PC-3 (cell line): Measurements from ENCODE around the gene SESTD1.

Experiments
- EZH2 ChIP-seq: fragments of 300-600 bp; sonication (generic); IDR thresholded peaks from one replicate; pipeline ENCODE4 v1.6.1; 2017; ENCODE audit warnings: antibody characterized with exemption, mild to moderate bottlenecking, low read length; ENCODE audit not compliant: unreplicated experiment
- EZH2phosphoT487 ChIP-seq: fragments of 300-600 bp; sonication (generic); IDR thresholded peaks from 2 replicates; pipeline ENCODE4 v1.6.1; 2018; ENCODE audit warnings: mild to moderate bottlenecking, antibody characterized with exemption, low read length, borderline replicate concordance
- TF ChIP-seq, protein P1 (sequence below): fragments of 300-600 bp; sonication (generic); conservative IDR thresholded peaks from 2 replicates; pipeline ENCODE4 v1.5.1; 2017; ENCODE audit warnings: antibody characterized with exemption, low read depth, mild to moderate bottlenecking, low read length

DNA sequence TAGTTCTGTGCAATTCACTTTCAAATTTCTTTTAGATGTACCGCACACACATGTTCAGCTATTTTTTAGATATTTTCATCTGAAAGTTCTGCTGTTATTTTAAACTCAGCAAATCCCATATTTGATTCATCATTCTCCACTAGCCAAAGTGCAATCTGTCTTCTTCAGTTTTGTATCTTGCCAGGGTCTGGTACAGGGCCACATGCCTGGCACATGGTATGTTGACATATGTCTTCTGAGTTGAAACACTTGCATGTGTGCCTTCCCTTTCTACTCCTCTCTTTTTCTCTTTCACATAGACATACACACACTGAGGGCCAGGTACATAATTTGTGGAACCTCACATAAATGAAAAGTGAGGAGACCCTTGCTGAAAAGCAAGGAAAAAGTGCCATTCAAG, 25.7 kb upstream of the SESTD1 start:
- TF ChIP-seq, protein P1, sequence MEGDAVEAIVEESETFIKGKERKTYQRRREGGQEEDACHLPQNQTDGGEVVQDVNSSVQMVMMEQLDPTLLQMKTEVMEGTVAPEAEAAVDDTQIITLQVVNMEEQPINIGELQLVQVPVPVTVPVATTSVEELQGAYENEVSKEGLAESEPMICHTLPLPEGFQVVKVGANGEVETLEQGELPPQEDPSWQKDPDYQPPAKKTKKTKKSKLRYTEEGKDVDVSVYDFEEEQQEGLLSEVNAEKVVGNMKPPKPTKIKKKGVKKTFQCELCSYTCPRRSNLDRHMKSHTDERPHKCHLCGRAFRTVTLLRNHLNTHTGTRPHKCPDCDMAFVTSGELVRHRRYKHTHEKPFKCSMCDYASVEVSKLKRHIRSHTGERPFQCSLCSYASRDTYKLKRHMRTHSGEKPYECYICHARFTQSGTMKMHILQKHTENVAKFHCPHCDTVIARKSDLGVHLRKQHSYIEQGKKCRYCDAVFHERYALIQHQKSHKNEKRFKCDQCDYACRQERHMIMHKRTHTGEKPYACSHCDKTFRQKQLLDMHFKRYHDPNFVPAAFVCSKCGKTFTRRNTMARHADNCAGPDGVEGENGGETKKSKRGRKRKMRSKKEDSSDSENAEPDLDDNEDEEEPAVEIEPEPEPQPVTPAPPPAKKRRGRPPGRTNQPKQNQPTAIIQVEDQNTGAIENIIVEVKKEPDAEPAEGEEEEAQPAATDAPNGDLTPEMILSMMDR: no peak
- no peak for TF ChIP-seq EZH2phosphoT487
- TF ChIP-seq EZH2: no peak
